Gastroesophageal sphincter (tissue), 3 donors: ENCODE results near the gene LARP6.

ENCODE experiments used
- CTCF ChIP-seq, 4 experiments: fragments of 200-600 bp in 2 of 4; fragments of 450-650 bp in 2 of 4; sonication (generic) in 1 of 4; IDR thresholded peaks; one replicate each; pipeline ENCODE4 v1.5.1; 2017 to 2019; ENCODE audit warnings: antibody characterized with exemption in 4 of 4, mild to moderate bottlenecking in 2 of 4, moderate library complexity in 2 of 4
- POLR2A ChIP-seq, 2 donors: fragments of 450-650 bp; IDR thresholded peaks; one replicate each; pipeline ENCODE4 v1.6.1; 2017; ENCODE audit warnings: antibody characterized with exemption in 2 of 2, mild to moderate bottlenecking in 2 of 2, moderate library complexity in 1 of 2

- TF ChIP-seq CTCF (IDR thresholded peaks at IDR 0.05) (no peak), POLR2A (IDR thresholded peaks at IDR 0.05) (no peak)
Observed at GRCh38 chr15:70829371-70830166, 24.4 kb downstream of the LARP6 start.
